ENCODE data around the gene ZNF845.

Gene ZNF845

GRCh38 chr19:53381376-53381775 lies 47.8 kb downstream of the ZNF845 start:
- no peak overlapping the region for H3K4me3 ChIP-seq (replicated peaks; ENCODE audit: low read depth, low read length)
- no peak for DNase-seq (ENCODE audit: extremely low read depth, low read depth)
- TF ChIP-seq CTCF (IDR thresholded peaks at IDR 0.05; ENCODE audit: low read depth, low read length, missing control alignments) = no peak

GRCh38 chr19:53388168-53388567 lies 54.6 kb downstream of the ZNF845 start:
- H3K4me3 ChIP-seq (replicated peaks; ENCODE audit: low read depth, low read length) = no peak overlapping the region
- TF ChIP-seq CTCF (IDR thresholded peaks at IDR 0.05; ENCODE audit: low read depth, low read length, missing control alignments) = no peak
- no peak for DNase-seq (ENCODE audit: extremely low read depth, low read depth)

GRCh38 chr19:53388904-53389303 lies 55.4 kb downstream of the ZNF845 start:
- no peak for DNase-seq (ENCODE audit: extremely low read depth, low read depth)
- TF ChIP-seq CTCF (IDR thresholded peaks at IDR 0.05; ENCODE audit: low read depth, low read length, missing control alignments) = no peak
- no peak overlapping the region for H3K4me3 ChIP-seq (replicated peaks; ENCODE audit: low read depth, low read length)

- H3K4me3 ChIP-seq (replicated peaks; ENCODE audit: low read depth, low read length) = no peak overlapping the region
- TF ChIP-seq CTCF (IDR thresholded peaks at IDR 0.05; ENCODE audit: low read depth, low read length, missing control alignments) = no peak
- no peak for DNase-seq (ENCODE audit: extremely low read depth, low read depth)
Measured at GRCh38 chr19:53389571-53389970, 56.0 kb downstream of the ZNF845 start.

- H3K4me3 ChIP-seq (replicated peaks; ENCODE audit: low read depth, low read length) = no peak overlapping the region
- DNase-seq (ENCODE audit: extremely low read depth, low read depth) = no peak
- TF ChIP-seq CTCF (IDR thresholded peaks at IDR 0.05; ENCODE audit: low read depth, low read length, missing control alignments) = no peak
Measured at GRCh38 chr19:53389978-53390377, 56.4 kb downstream of the ZNF845 start.

- H3K4me3 ChIP-seq (replicated peaks; ENCODE audit: low read depth, low read length) = peak overlapping the region; percentile 56
- no peak for TF ChIP-seq CTCF (IDR thresholded peaks at IDR 0.05; ENCODE audit: low read depth, low read length, missing control alignments)
- no peak for DNase-seq (ENCODE audit: extremely low read depth, low read depth)
Measured at GRCh38 chr19:53394522-53394973, 61.0 kb downstream of the ZNF845 start.
